Prostate gland (tissue), 2 donors: ENCODE results near the gene PITX3. TPM values are rescaled to one million over a fixed set of nuclear protein-coding genes. Genes with fewer than 3 reads are reported as not detected.

Experiments used
- DNase-seq: peaks from one replicate; pipeline ENCODE4 v3.0.0-alpha.2; 2019; ENCODE audit warnings: low spot score
- H3K27ac ChIP-seq, 2 donors: fragments of 200-600 bp; sonication (generic); 2 replicates each; pipeline ENCODE4 v1.5.1; 2017 to 2019
- H3K27me3 ChIP-seq: fragments of 200-600 bp; sonication (generic); replicated peaks from 2 replicates; pipeline ENCODE4 v1.5.1; 2019; ENCODE audit not compliant: insufficient read depth
- H3K36me3 ChIP-seq, 2 donors: fragments of 200-600 bp; sonication (generic); 1 replicate in 1 of 2; 2 replicates in 1 of 2; pipeline versions ENCODE4 v1.5.1 to v1.8.1; 2017 to 2019
- H3K4me1 ChIP-seq: fragments of 200-600 bp; sonication (generic); replicated peaks from 2 replicates; pipeline ENCODE4 v1.5.1; 2019
- H3K4me3 ChIP-seq, 2 donors: fragments of 200-600 bp; sonication (generic); 2 replicates each; pipeline ENCODE4 v1.5.1; 2017 to 2019
- H3K9me3 ChIP-seq: fragments of 200-600 bp; sonication (generic); 2 replicates; pipeline ENCODE4 v1.5.1; 2017
- POLR2A ChIP-seq: fragments of 450-650 bp; IDR thresholded peaks from one replicate; pipeline ENCODE4 v1.6.1; 2016; ENCODE audit warnings: antibody characterized with exemption, mild to moderate bottlenecking
- POLR2AphosphoS5 ChIP-seq: sonication (generic); formaldehyde crosslinking; IDR thresholded peaks from one replicate; pipeline ENCODE4 v1.6.1; 2017; ENCODE audit warnings: antibody characterized with exemption
- WGBS: methylation state at CpG from one replicate; pipeline ENCODE4 v1.1.5; 2018; 5-methylcytosine and 5-hydroxymethylcytosine counted together
- intact Hi-C: fragments of 100-400 bp; cut with DNase I; formaldehyde crosslinking; loops from one replicate; pipeline ENCODE4 v1.14.2; 2022
- total RNA-seq, 2 donors: library from RNA; depleted of rRNA; stranded (reverse); fragments of >200 nt; gene quantifications; one replicate each; pipeline ENCODE4 v1.1.0, GENCODE V29; 2016
- TF ChIP-seq, protein P1 (sequence below), 4 experiments: fragments of 200-600 bp in 2 of 4; fragments of 450-650 bp in 2 of 4; sonication (generic) in 2 of 4; IDR thresholded peaks; 1 replicate in 3 of 4; 2 replicates in 1 of 4; pipeline ENCODE4 v1.5.1; 2016 to 2019; ENCODE audit warnings: antibody characterized with exemption in 4 of 4, mild to moderate bottlenecking in 2 of 4, moderate library complexity in 2 of 4

PITX3 gene
- total RNA-seq, 2 donors from 2014 or later, result not detected

DNA sequence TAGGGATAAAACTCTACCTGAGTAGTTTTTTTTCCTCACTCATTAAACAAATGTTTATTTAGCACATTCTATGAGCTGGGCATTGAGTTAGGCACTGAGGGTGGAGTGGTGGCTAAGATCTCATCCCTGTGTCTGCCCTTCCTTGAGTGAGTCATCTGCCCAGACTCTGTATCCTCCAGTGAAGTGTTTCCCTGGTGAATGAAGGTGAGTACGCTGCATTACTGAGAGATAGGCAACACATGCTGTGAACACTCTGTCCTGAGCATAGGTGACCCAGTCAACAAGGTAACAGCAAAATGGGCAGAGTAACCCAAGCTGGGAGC lies 5.8 kb downstream of the PITX3 start:
- Histone ChIP-seq H3K4me1 (peaks cover under 1% of the 10 kb centered on the region), H3K36me3 (no peaks in the 10 kb centered on the region), H3K27me3 (no peaks in the 10 kb centered on the region), H3K27ac (no peak overlapping the region), H3K9me3 (no peaks in the 10 kb centered on the region), H3K4me3 (no peak overlapping the region)
- WGBS, result 96% methylated on average over 1 of the region's 1 CpG
- no peak for DNase-seq
- TF ChIP-seq POLR2AphosphoS5, result no peak
- TF ChIP-seq POLR2A, result no peak
- intact Hi-C loops, result loop anchor here (10.0 kb wide), 1 partner anchor 349 kb away; no protein-coding TSS in a partner anchor

DNA sequence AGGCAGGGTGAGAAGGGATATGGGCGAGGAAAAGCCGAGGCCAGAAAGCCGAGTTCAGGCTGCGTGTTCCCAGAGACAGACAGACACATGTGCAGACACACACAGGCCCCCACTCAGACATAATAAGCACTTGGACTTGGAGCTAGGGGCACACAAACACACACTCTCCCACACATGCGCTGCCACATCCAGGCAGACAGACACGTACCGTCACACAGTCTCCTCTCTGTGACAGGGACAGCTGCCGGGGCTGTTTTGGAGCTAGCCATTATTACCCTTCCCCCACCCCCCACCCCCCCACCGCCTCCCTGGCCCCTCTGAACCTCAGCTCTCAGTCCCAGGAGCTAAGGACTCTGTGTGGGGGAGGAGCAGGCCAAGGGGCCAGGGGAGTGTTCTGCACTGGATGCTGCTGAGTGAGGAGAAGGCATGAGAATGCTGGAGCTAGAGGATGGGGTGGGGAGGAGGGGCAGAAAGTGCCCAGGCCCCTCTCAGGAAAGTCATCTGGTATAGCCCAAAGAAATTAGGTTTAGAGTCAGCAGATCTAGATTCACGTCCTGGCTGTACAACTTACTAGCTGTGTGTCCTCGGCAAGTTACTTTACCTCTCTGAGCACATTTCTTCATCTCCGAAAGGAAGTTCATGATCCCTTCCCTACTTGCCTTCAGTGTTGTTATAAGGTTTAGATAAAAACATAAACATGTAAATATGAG lies 6.3 kb downstream of the PITX3 start:
- intact Hi-C loops, result loop anchor here (10.0 kb wide), 1 partner anchor 350 kb away; no protein-coding TSS in a partner anchor
- 69% methylated on average over 12 of the region's 12 CpGs for WGBS
- no peak for TF ChIP-seq POLR2A
- TF ChIP-seq, protein P1, sequence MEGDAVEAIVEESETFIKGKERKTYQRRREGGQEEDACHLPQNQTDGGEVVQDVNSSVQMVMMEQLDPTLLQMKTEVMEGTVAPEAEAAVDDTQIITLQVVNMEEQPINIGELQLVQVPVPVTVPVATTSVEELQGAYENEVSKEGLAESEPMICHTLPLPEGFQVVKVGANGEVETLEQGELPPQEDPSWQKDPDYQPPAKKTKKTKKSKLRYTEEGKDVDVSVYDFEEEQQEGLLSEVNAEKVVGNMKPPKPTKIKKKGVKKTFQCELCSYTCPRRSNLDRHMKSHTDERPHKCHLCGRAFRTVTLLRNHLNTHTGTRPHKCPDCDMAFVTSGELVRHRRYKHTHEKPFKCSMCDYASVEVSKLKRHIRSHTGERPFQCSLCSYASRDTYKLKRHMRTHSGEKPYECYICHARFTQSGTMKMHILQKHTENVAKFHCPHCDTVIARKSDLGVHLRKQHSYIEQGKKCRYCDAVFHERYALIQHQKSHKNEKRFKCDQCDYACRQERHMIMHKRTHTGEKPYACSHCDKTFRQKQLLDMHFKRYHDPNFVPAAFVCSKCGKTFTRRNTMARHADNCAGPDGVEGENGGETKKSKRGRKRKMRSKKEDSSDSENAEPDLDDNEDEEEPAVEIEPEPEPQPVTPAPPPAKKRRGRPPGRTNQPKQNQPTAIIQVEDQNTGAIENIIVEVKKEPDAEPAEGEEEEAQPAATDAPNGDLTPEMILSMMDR (IDR thresholded peaks at IDR 0.05), result no peak
- no peak for TF ChIP-seq POLR2AphosphoS5

DNA sequence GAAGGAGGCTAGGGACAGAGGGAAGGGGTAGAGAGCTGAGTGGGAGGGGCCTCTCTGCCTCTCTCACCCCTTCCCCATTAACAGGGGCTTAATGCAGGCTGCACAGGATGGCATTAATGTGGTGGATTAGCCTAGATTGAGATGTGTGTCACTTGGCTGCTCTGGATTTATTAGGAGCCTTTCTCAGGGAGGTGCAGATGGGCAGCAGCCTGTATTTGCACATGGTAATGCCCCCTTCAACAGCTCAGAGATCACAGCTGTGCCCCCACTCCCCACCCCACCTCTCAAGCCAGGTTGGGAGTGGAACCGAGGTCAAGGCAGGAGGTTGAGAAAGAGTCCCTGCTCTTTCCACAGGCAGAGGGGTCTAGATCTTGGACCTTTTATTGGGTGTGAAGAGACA lies 7.3 kb downstream of the PITX3 start:
- no peak overlapping the region for H3K27ac ChIP-seq
- no peaks in the 10 kb centered on the region for H3K9me3 ChIP-seq
- WGBS, result 91% methylated on average over 1 of the region's 1 CpG
- no peaks in the 10 kb centered on the region for H3K36me3 ChIP-seq
- intact Hi-C loops, result loop anchor here (10.0 kb wide), 1 partner anchor 351 kb away; no protein-coding TSS in a partner anchor
- no peak overlapping the region for H3K4me3 ChIP-seq
- no peaks in the 10 kb centered on the region for H3K27me3 ChIP-seq
- TF ChIP-seq, protein P1 (IDR thresholded peaks at IDR 0.05), result no peak
- no peak for TF ChIP-seq POLR2AphosphoS5
- no peak for TF ChIP-seq POLR2A
- no peaks in the 10 kb centered on the region for H3K4me1 ChIP-seq
- DNase-seq, result no peak

More for the DNA sequence above, 6.3 kb downstream of the PITX3 start:
- DNase-seq, result no peak
- no peak overlapping the region for H3K4me3 ChIP-seq
- no peaks in the 10 kb centered on the region for H3K36me3 ChIP-seq
- no peaks in the 10 kb centered on the region for H3K27me3 ChIP-seq
- no peak overlapping the region for H3K27ac ChIP-seq
- H3K4me1 ChIP-seq, result no peaks in the 10 kb centered on the region
- no peaks in the 10 kb centered on the region for H3K9me3 ChIP-seq

DNA sequence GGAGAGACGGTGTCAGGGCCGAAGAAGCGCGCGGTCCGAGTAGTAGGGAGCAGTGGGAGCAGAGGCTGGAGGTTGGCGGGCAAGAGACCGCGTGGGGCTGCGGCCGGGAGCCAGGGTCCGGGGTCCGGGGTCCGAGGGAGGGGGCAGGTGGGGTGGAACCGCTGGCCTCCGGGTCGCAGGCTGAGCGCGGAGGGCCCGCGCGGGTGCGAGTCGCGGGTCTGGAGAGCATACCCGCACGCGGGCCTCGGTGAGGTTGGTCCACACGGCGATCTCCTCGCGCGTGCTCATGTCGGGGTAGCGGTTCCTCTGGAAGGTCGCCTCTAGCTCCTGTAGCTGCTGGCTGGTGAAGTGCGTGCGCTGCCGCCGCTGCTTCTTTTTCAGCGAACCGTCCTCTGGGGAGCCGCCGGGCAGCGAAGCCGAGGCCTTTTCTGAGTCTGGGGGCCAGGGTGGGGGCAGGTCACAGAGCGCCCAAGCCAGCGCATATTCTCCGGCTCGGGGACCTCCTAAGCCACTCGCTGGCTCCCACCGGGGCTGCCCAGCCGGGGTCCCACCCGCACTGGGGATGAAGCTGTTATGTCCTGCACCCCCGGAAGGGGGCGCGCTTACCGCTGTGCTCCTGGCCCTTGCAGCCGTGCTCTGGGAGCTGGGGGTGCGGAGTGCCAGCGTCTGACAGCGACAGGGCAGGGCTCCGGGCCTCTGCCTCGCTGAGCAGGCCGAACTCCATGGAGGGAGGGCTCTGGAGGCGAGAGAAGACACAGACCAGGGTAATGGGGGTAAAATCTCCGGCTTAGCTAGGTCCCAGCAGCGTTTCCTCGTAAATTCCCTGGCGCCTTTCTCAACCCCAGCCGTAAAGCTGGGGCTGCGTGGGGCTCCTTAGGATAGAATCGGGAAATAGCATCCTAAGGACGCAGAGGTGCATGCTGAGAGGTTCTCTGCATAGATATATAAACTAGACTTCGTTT lies 9.7 kb downstream of the PITX3 start:
- Histone ChIP-seq H3K27me3 (no peaks in the 10 kb centered on the region), H3K4me3 (peak overlapping the region; percentile 27 to 40)
- intact Hi-C loops, result loop anchor here (2.0 to 10.0 kb wide), 2 partner anchors 121 to 353 kb away; no protein-coding TSS in a partner anchor

More for the DNA sequence above, 9.7 kb downstream of the PITX3 start:
- TF ChIP-seq POLR2AphosphoS5 (no peak), POLR2A (no peak)
- TF ChIP-seq, protein P1 (IDR thresholded peaks at IDR 0.05), result peak in 3 of 4 experiments; percentile 45 to 72 (median 66)
- H3K27ac ChIP-seq, result no peak overlapping the region
- WGBS, result 14% methylated on average over 62 of the region's 76 CpGs
- no peak for DNase-seq
- no peaks in the 10 kb centered on the region for H3K36me3 ChIP-seq
- no peaks in the 10 kb centered on the region for H3K4me1 ChIP-seq
- H3K9me3 ChIP-seq, result no peaks in the 10 kb centered on the region
